ENCODE results near the gene PROM1. TPM values are rescaled to one million over a fixed set of nuclear protein-coding genes. Genes with fewer than 3 reads are reported as not detected.

Gene PROM1
- total RNA-seq, 1 donor from 2014 or later, result 65.3 TPM

DNA sequence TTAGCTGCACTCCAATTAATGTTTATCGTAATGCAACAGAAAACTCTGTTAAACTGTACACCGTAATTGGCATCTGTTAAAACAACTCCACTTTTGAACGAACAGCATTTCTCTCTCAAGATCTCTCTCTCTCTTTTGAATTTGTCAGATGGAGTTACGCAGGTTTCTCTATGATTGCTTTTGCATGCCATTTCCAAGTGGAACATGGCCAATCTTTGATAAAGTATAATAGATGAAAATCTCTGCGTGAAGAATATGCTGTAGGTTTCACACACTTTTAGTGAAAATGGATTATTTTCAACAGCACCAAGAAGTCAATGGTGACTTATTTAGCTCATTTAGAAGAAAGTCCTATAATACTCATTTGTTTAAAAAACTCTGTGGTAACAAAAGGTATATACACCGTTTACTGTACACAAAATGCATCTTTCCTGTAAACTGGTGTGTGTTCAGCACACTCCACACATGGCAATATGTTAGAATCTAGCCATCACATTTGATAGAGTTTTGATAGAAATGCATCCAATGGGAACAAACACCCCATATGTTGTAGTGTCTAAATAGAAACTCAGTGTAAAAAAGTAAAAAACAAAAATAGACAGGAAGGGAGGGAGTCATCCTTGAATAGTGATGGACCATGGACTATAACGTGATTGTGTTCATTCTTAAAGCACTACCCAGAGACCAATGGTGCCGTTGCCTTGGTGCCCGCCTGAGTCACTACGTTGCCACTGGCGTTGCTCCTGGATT is 115.1 kb downstream of the PROM1 start:
- Mint-ChIP-seq H3K27me3 (ENCODE audit: low read depth) (no peaks in the 10 kb centered on the region), H3K27ac (ENCODE audit: unreplicated experiment) (no peak overlapping the region), H3K4me3 (no peak overlapping the region), H3K4me1 (no peaks in the 10 kb centered on the region), H3K36me3 (ENCODE audit: low read depth) (peaks cover 35% of the 10 kb centered on the region), H3K9me3 (peaks cover 15% of the 10 kb centered on the region)
- TF ChIP-seq, protein P1, sequence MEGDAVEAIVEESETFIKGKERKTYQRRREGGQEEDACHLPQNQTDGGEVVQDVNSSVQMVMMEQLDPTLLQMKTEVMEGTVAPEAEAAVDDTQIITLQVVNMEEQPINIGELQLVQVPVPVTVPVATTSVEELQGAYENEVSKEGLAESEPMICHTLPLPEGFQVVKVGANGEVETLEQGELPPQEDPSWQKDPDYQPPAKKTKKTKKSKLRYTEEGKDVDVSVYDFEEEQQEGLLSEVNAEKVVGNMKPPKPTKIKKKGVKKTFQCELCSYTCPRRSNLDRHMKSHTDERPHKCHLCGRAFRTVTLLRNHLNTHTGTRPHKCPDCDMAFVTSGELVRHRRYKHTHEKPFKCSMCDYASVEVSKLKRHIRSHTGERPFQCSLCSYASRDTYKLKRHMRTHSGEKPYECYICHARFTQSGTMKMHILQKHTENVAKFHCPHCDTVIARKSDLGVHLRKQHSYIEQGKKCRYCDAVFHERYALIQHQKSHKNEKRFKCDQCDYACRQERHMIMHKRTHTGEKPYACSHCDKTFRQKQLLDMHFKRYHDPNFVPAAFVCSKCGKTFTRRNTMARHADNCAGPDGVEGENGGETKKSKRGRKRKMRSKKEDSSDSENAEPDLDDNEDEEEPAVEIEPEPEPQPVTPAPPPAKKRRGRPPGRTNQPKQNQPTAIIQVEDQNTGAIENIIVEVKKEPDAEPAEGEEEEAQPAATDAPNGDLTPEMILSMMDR (conservative IDR thresholded peaks at IDR 0.05), result no peak
- no peak for DNase-seq (ENCODE audit: low read depth, low spot score)

DNA sequence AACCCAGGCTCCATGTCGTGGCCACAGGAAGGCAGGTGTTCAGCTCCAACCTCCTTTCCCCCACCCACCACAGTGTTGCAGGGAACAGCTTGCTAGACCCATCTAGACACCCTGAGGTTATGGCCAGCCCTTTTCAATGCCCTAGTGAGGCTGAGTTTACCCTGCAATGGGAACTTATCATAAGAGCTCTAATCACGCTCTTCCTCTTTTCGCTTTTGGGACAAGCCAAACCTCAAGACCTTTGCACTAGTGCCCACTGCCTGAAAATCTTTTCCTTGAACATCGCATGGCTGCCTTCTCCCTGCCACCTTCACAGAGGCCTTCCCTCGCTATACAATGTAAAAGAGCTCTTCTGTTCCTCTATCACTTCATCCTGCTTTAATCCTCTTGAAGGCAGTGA is 118.5 kb downstream of the PROM1 start:
- TF ChIP-seq, protein P1 (conservative IDR thresholded peaks at IDR 0.05), result no peak
- H3K4me1 Mint-ChIP-seq, result peaks cover 5% of the 10 kb centered on the region
- no peak overlapping the region for H3K4me3 Mint-ChIP-seq
- H3K36me3 Mint-ChIP-seq (ENCODE audit: low read depth), result peaks cover 24% of the 10 kb centered on the region
- no peaks in the 10 kb centered on the region for H3K27me3 Mint-ChIP-seq (ENCODE audit: low read depth)
- H3K9me3 Mint-ChIP-seq, result peaks cover 15% of the 10 kb centered on the region
- no peak for DNase-seq (ENCODE audit: low read depth, low spot score)
- no peak overlapping the region for H3K27ac Mint-ChIP-seq (ENCODE audit: unreplicated experiment)

DNA sequence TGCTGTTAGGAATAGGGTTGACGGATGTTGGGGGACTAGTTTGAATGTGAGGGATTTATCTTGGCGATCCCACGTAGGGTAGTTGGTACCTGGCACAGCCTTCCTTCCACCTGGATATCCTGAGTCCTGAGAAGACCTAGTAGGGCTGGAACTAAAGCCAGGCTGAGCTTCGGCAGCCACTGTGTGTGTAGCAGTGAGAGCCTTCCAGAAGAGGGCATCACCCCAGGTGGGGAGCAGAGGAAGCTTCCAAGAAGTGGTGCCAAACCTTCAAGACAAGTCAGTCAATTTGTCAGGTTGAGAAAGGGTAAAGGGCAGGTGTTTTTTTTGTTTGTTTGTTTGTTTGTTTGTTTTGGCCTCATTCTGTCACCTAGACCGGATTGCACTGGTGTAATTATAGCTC is 119.7 kb downstream of the PROM1 start:
- no peak overlapping the region for H3K4me3 Mint-ChIP-seq
- TF ChIP-seq, protein P1 (conservative IDR thresholded peaks at IDR 0.05), result no peak
- DNase-seq (ENCODE audit: low read depth, low spot score), result no peak
- H3K4me1 Mint-ChIP-seq, result peaks cover 5% of the 10 kb centered on the region
- peaks cover 15% of the 10 kb centered on the region for H3K9me3 Mint-ChIP-seq
- no peak overlapping the region for H3K27ac Mint-ChIP-seq (ENCODE audit: unreplicated experiment)
- H3K27me3 Mint-ChIP-seq (ENCODE audit: low read depth), result no peaks in the 10 kb centered on the region
- H3K36me3 Mint-ChIP-seq (ENCODE audit: low read depth), result peaks cover 24% of the 10 kb centered on the region

DNA sequence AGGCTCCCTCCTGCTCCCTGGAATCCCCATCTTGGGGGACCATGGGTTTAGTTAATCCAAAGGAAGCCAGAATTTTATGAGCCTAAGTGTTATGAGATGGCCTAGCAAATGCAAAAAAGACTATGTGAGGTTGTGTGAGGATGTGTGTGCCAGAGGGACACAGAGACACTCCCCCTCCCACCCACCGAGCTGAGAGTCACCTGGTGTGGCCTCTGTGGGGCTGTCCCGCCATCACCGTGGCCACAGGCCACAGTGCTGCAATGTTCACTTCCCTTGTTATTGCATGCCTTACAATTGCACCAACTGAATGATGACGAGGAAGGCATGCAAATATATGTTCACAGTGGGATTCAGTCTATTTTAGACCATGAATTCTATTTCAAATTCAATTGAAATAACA is 120.2 kb downstream of the PROM1 start:
- Mint-ChIP-seq H3K4me1 (peaks cover 5% of the 10 kb centered on the region), H3K4me3 (no peak overlapping the region), H3K9me3 (peaks cover 15% of the 10 kb centered on the region), H3K36me3 (ENCODE audit: low read depth) (peaks cover 21% of the 10 kb centered on the region), H3K27ac (ENCODE audit: unreplicated experiment) (no peak overlapping the region), H3K27me3 (ENCODE audit: low read depth) (no peaks in the 10 kb centered on the region)
- no peak for DNase-seq (ENCODE audit: low read depth, low spot score)
- TF ChIP-seq, protein P1 (conservative IDR thresholded peaks at IDR 0.05), result no peak

DNA sequence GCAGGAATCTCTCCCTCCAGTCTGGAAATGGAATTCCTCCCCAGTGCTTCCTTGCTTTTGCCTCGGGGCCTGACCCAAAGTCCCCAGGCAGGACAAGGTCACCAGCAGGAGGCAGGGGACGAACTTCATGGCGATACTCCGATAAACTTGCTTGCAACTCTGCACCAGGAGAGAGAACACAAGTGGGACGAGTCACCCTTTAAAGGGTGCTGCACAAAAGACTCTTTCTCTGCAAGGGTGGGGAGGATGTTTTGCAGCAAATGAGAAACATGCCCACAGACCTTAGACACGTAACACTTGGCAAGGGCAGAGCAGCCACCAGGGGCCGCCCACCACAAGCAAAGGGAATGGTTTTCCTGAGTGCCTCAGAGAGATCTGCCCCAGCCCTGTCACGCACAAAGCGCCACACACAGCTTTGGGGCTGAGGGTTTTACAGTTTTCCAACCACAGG is 120.8 kb downstream of the PROM1 start, which contains the start of gene FGFBP2:
TSS of gene FGFBP2 (minus strand) at position 175 of the 451 bp plus-strand sequence. CDS start at position 129, 46 bp downstream.
- Mint-ChIP-seq H3K4me1 (peaks cover 5% of the 10 kb centered on the region), H3K27me3 (ENCODE audit: low read depth) (no peaks in the 10 kb centered on the region), H3K27ac (ENCODE audit: unreplicated experiment) (no peak within 1 kb of the TSS), H3K4me3 (no peak within 1 kb of the TSS), H3K9me3 (peaks cover 15% of the 10 kb centered on the region), H3K36me3 (ENCODE audit: low read depth) (peaks cover 15% of the 10 kb centered on the region)
- TF ChIP-seq, protein P1 (conservative IDR thresholded peaks at IDR 0.05), result peak; percentile 41
- peak; percentile 31 for DNase-seq (ENCODE audit: low read depth, low spot score)

All from neural crest cell (in vitro differentiated cells).